ENCODE data around the gene GRID2.

DNA sequence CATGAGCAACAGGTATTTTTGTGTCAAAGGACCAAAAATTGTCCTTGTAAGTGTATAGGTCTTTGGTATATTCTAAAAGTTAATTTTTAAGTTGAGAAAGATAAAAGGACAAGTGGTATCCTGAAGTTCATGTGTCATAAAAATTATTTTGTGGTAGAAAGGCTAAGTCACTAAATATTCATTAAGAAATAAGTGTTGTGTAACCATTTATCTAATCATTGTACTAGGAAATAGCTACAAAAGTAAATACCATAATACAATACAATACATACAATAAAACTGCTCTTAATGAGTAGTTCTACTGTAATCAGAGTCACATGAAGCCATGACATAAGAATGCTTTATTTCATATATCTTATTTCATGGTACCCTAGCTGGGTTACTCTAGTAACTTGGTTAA is 1442.3 kb downstream of the GRID2 start:
- TF ChIP-seq, protein P1, sequence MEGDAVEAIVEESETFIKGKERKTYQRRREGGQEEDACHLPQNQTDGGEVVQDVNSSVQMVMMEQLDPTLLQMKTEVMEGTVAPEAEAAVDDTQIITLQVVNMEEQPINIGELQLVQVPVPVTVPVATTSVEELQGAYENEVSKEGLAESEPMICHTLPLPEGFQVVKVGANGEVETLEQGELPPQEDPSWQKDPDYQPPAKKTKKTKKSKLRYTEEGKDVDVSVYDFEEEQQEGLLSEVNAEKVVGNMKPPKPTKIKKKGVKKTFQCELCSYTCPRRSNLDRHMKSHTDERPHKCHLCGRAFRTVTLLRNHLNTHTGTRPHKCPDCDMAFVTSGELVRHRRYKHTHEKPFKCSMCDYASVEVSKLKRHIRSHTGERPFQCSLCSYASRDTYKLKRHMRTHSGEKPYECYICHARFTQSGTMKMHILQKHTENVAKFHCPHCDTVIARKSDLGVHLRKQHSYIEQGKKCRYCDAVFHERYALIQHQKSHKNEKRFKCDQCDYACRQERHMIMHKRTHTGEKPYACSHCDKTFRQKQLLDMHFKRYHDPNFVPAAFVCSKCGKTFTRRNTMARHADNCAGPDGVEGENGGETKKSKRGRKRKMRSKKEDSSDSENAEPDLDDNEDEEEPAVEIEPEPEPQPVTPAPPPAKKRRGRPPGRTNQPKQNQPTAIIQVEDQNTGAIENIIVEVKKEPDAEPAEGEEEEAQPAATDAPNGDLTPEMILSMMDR (IDR thresholded peaks at IDR 0.05) = no peak
- no peak for TF ChIP-seq POLR2A (IDR thresholded peaks at IDR 0.05)
